Astrocyte (in vitro differentiated cells and primary cell): ENCODE measurements around the gene NEURL1. TPM values are rescaled to one million over a fixed set of nuclear protein-coding genes. Genes with fewer than 3 reads are reported as not detected.

ENCODE experiments used
- DNase-seq: peaks from one replicate; pipeline ENCODE4 v3.0.0-alpha.2; 2010; ENCODE audit warnings: low read depth
- FAIRE-seq: peaks from 2 replicates; lab custom pipeline; 2011; peaks lifted over from hg19 to GRCh38; lab: Jason Lieb, UNC
- H2AFZ ChIP-seq: 2 replicates; pipeline ENCODE4 v1.6.0; 2012; ENCODE audit warnings: low read depth, low read length, inconsistent platforms
- H3K27ac ChIP-seq: 2 replicates; pipeline ENCODE4 v1.5.1; 2011; ENCODE audit warnings: low read depth, low read length, inconsistent platforms
- H3K27me3 ChIP-seq: 2 replicates; pipeline ENCODE4 v1.6.0; 2011; ENCODE audit warnings: low read length, inconsistent platforms; ENCODE audit not compliant: insufficient read depth
- H3K36me3 ChIP-seq: 2 replicates; pipeline ENCODE4 v1.5.1; 2011; ENCODE audit warnings: low read length, inconsistent platforms; ENCODE audit not compliant: insufficient read depth
- H3K4me1 ChIP-seq: 2 replicates; pipeline ENCODE4 v1.5.1; 2011; ENCODE audit warnings: low read length, inconsistent platforms; ENCODE audit not compliant: insufficient read depth
- H3K4me2 ChIP-seq: 2 replicates; pipeline ENCODE4 v1.6.0; 2012; ENCODE audit warnings: low read length, inconsistent platforms
- H3K4me3 ChIP-seq: 2 replicates; pipeline ENCODE4 v1.5.1; 2011; ENCODE audit warnings: low read depth, mild to moderate bottlenecking, low read length, inconsistent platforms; ENCODE audit not compliant: insufficient read depth
- H3K79me2 ChIP-seq: 2 replicates; pipeline ENCODE4 v1.6.0; 2012; ENCODE audit warnings: mild to moderate bottlenecking, low read length, inconsistent platforms; ENCODE audit not compliant: insufficient read depth
- H3K9ac ChIP-seq: 2 replicates; pipeline ENCODE4 v1.6.0; 2012; ENCODE audit warnings: mild to moderate bottlenecking, low read length, inconsistent platforms
- H3K9me3 ChIP-seq: 2 replicates; pipeline ENCODE4 v1.5.1; 2012; ENCODE audit warnings: low read depth, mild to moderate bottlenecking, low read length, inconsistent platforms; ENCODE audit not compliant: insufficient read depth
- H4K20me1 ChIP-seq: 2 replicates; pipeline ENCODE4 v1.6.0; 2012; ENCODE audit warnings: low read length, inconsistent platforms; ENCODE audit not compliant: insufficient read depth
- H3K27ac Mint-ChIP-seq: one replicate; pipeline ENCODE4 v1.8.0; 2021; ENCODE audit warnings: mild to moderate bottlenecking, mixed read lengths; ENCODE audit not compliant: unreplicated experiment
- H3K27me3 Mint-ChIP-seq: one replicate; pipeline ENCODE4 v1.8.0; 2021; ENCODE audit warnings: low read depth, mixed read lengths; ENCODE audit not compliant: unreplicated experiment
- H3K36me3 Mint-ChIP-seq: one replicate; pipeline ENCODE4 v1.8.0; 2021; ENCODE audit warnings: low read depth, mixed read lengths; ENCODE audit not compliant: unreplicated experiment
- H3K4me1 Mint-ChIP-seq: one replicate; pipeline ENCODE4 v1.8.0; 2021; ENCODE audit warnings: low read depth, mixed read lengths; ENCODE audit not compliant: unreplicated experiment
- H3K4me3 Mint-ChIP-seq: one replicate; pipeline ENCODE4 v1.8.0; 2021; ENCODE audit warnings: mild to moderate bottlenecking, moderate library complexity, mixed read lengths; ENCODE audit not compliant: unreplicated experiment
- H3K9me3 Mint-ChIP-seq: one replicate; pipeline ENCODE4 v1.8.0; 2021; ENCODE audit warnings: mild to moderate bottlenecking, mixed read lengths; ENCODE audit not compliant: unreplicated experiment
- CTCF ChIP-seq: IDR thresholded peaks from 2 replicates; pipeline ENCODE4 v1.5.1; 2011; ENCODE audit warnings: low read depth, mild to moderate bottlenecking, inconsistent platforms, low read length, moderate library complexity; ENCODE audit not compliant: insufficient read depth
- EZH2 ChIP-seq: IDR thresholded peaks from 2 replicates; pipeline ENCODE4 v1.6.1; 2012; ENCODE audit warnings: mild to moderate bottlenecking, low read length, inconsistent platforms; ENCODE audit not compliant: insufficient read depth
- total RNA-seq: library from RNA; stranded (reverse); gene quantifications from 2 replicates; pipeline ENCODE4 v1.2.1, GENCODE V29; 2021

Gene NEURL1
- total RNA-seq, 1 donor from 2014 or later, result 1.5 TPM

GRCh38 chr10:103620352-103620740 is 126.8 kb downstream of the NEURL1 start:
- peaks cover 6% of the 10 kb centered on the region for H3K27me3 Mint-ChIP-seq
- Histone ChIP-seq H3K79me2 (no peaks in the 10 kb centered on the region), H3K4me3 (no peak overlapping the region), H3K27ac (no peak overlapping the region), H3K9ac (no peak overlapping the region), H3K4me1 (peaks cover 13% of the 10 kb centered on the region), H2AFZ (no peak overlapping the region), H3K36me3 (peaks cover 6% of the 10 kb centered on the region), H3K9me3 (no peaks in the 10 kb centered on the region), H4K20me1 (no peaks in the 10 kb centered on the region), H3K4me2 (no peak overlapping the region), H3K27me3 (no peaks in the 10 kb centered on the region)
- TF ChIP-seq EZH2, result no peak
- no peak for TF ChIP-seq CTCF
- peaks cover 3% of the 10 kb centered on the region for H3K4me1 Mint-ChIP-seq
- DNase-seq (no peak), FAIRE-seq (no peak)
- H3K9me3 Mint-ChIP-seq, result no peaks in the 10 kb centered on the region
- no peak overlapping the region for H3K27ac Mint-ChIP-seq
- no peak overlapping the region for H3K4me3 Mint-ChIP-seq
- H3K36me3 Mint-ChIP-seq, result peaks cover 20% of the 10 kb centered on the region

- peaks cover 24% of the 10 kb centered on the region for H3K36me3 Mint-ChIP-seq
- peaks cover 8% of the 10 kb centered on the region for H3K36me3 ChIP-seq
- DNase-seq, result no peak
- H3K9me3 ChIP-seq, result no peaks in the 10 kb centered on the region
- no peak overlapping the region for H3K4me2 ChIP-seq
- no peak overlapping the region for H3K9ac ChIP-seq
- no peaks in the 10 kb centered on the region for H3K79me2 ChIP-seq
- no peaks in the 10 kb centered on the region for H4K20me1 ChIP-seq
- no peak overlapping the region for H2AFZ ChIP-seq
- H3K27me3 ChIP-seq, result no peaks in the 10 kb centered on the region
- FAIRE-seq, result no peak
- peaks cover 13% of the 10 kb centered on the region for H3K4me1 ChIP-seq
- H3K27me3 Mint-ChIP-seq, result peaks cover 6% of the 10 kb centered on the region
- no peak overlapping the region for H3K4me3 ChIP-seq
- H3K4me3 Mint-ChIP-seq, result no peak overlapping the region
- TF ChIP-seq EZH2 (no peak), CTCF (no peak)
- H3K27ac ChIP-seq, result no peak overlapping the region
- H3K4me1 Mint-ChIP-seq, result peaks cover 3% of the 10 kb centered on the region
- H3K9me3 Mint-ChIP-seq, result no peaks in the 10 kb centered on the region
- H3K27ac Mint-ChIP-seq, result no peak overlapping the region
Measured at GRCh38 chr10:103620891-103621782, 127.6 kb downstream of the NEURL1 start.

DNA sequence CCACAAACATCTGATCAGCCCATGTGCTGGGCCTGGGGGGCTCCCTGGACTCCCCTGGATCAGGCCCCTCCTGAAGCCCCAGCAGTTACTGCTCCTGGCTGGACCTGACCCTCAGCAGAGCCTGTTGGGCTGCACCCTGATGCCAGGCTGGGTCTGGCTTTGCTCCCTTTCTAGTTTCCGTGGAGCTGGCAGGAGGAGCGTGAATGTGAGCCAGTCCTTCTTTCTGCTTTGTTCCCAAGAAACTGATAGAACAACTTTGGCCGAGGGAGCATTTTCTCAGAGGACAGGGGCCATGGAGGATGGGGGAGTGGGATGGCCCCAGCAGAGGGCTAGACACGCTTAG is 128.2 kb downstream of the NEURL1 start:
- Mint-ChIP-seq H3K9me3 (no peaks in the 10 kb centered on the region), H3K27ac (no peak overlapping the region), H3K36me3 (peaks cover 24% of the 10 kb centered on the region), H3K4me3 (no peak overlapping the region), H3K27me3 (peaks cover 6% of the 10 kb centered on the region), H3K4me1 (peaks cover 3% of the 10 kb centered on the region)
- no peak for FAIRE-seq
- no peak for TF ChIP-seq EZH2
- TF ChIP-seq CTCF, result no peak
- Histone ChIP-seq H2AFZ (no peak overlapping the region), H3K4me3 (no peak overlapping the region), H4K20me1 (no peaks in the 10 kb centered on the region), H3K9ac (no peak overlapping the region), H3K27me3 (no peaks in the 10 kb centered on the region), H3K79me2 (no peaks in the 10 kb centered on the region), H3K4me1 (peaks cover 13% of the 10 kb centered on the region), H3K4me2 (no peak overlapping the region), H3K36me3 (peaks cover 5% of the 10 kb centered on the region), H3K27ac (no peak overlapping the region), H3K9me3 (no peaks in the 10 kb centered on the region)
- no peak for DNase-seq
